Neural progenitor cell (in vitro differentiated cells): Measurements from ENCODE around the gene CNGA3. TPM values are rescaled to one million over a fixed set of nuclear protein-coding genes. Genes with fewer than 3 reads are reported as not detected.

Experiments used
- DNase-seq: peaks from one replicate; pipeline ENCODE4 v3.0.0-alpha.2; 2016; ENCODE audit warnings: low spot score
- H2AFZ ChIP-seq: fragments of 200-600 bp; sonication (generic); replicated peaks from 2 replicates; pipeline ENCODE4 v1.6.1; 2016; ENCODE audit warnings: antibody characterized with exemption
- H3F3A ChIP-seq: fragments of 200-600 bp; sonication (generic); 2 replicates; pipeline ENCODE4 v1.6.1; 2016; ENCODE audit warnings: antibody characterized with exemption, low read depth
- H3K27ac ChIP-seq: fragments of 200-600 bp; sonication (generic); 2 replicates; pipeline ENCODE4 v1.5.1; 2016; ENCODE audit warnings: mild to moderate bottlenecking
- H3K27me3 ChIP-seq: fragments of 200-600 bp; sonication (generic); 2 replicates; pipeline ENCODE4 v1.6.1; 2016; ENCODE audit warnings: mild to moderate bottlenecking, moderate library complexity
- H3K36me3 ChIP-seq: fragments of 200-600 bp; sonication (generic); 2 replicates; pipeline ENCODE4 v1.5.1; 2016
- H3K4me1 ChIP-seq: fragments of 200-600 bp; sonication (generic); 2 replicates; pipeline ENCODE4 v1.6.1; 2016; ENCODE audit warnings: mixed run types
- H3K4me2 ChIP-seq: fragments of 200-600 bp; sonication (generic); 2 replicates; pipeline ENCODE4 v1.6.1; 2016
- H3K4me3 ChIP-seq: fragments of 200-600 bp; sonication (generic); 2 replicates; pipeline ENCODE4 v1.5.1; 2016
- H3K79me2 ChIP-seq: fragments of 200-600 bp; sonication (generic); 2 replicates; pipeline ENCODE4 v1.6.1; 2016; ENCODE audit warnings: low read depth
- H3K9ac ChIP-seq: fragments of 200-600 bp; sonication (generic); 2 replicates; pipeline ENCODE4 v1.6.1; 2016
- H3K9me3 ChIP-seq: fragments of 200-600 bp; sonication (generic); 2 replicates; pipeline ENCODE4 v1.5.1; 2016; ENCODE audit warnings: low read depth
- H4K20me1 ChIP-seq: fragments of 200-600 bp; sonication (generic); 2 replicates; pipeline ENCODE4 v1.6.1; 2016; ENCODE audit warnings: low read depth
- H3K27ac Mint-ChIP-seq: 3 replicates; pipeline ENCODE4 v1.8.0; 2021; ENCODE audit warnings: mixed read lengths
- H3K27me3 Mint-ChIP-seq: 2 replicates; pipeline ENCODE4 v1.8.0; 2022; ENCODE audit warnings: low read depth, mild to moderate bottlenecking, inconsistent platforms, moderate library complexity, mixed read lengths; ENCODE audit not compliant: insufficient read depth
- H3K36me3 Mint-ChIP-seq: 3 replicates; pipeline ENCODE4 v1.8.0; 2021; ENCODE audit warnings: mixed read lengths
- H3K4me1 Mint-ChIP-seq: 3 replicates; pipeline ENCODE4 v1.8.0; 2021; ENCODE audit warnings: mixed read lengths
- H3K4me3 Mint-ChIP-seq: 3 replicates; pipeline ENCODE4 v1.8.0; 2021; ENCODE audit warnings: mild to moderate bottlenecking, moderate library complexity, mixed read lengths
- H3K9me3 Mint-ChIP-seq: 3 replicates; pipeline ENCODE4 v1.8.0; 2020; ENCODE audit warnings: mixed read lengths
- EZH2 ChIP-seq: fragments of 200-600 bp; sonication (generic); IDR thresholded peaks from 2 replicates; pipeline ENCODE4 v1.6.1; 2017; ENCODE audit warnings: antibody characterized with exemption, mild to moderate bottlenecking, moderate library complexity
- EZH2phosphoT487 ChIP-seq: fragments of 200-600 bp; sonication (generic); IDR thresholded peaks from 2 replicates; pipeline ENCODE4 v1.6.1; 2017; ENCODE audit warnings: antibody characterized with exemption
- total RNA-seq: library from RNA; depleted of rRNA; stranded (reverse); fragments of >200 nt; gene quantifications from 2 replicates; pipeline ENCODE4 v1.2.3, GENCODE V29; 2015; ENCODE audit warnings: low replicate concordance
- TF ChIP-seq, protein P1 (sequence below): fragments of 200-600 bp; sonication (generic); IDR thresholded peaks from 2 replicates; pipeline ENCODE4 v1.5.1; 2017; ENCODE audit warnings: antibody characterized with exemption, mild to moderate bottlenecking

Gene CNGA3
- total RNA-seq, 1 donor from 2014 or later, result not detected

DNA sequence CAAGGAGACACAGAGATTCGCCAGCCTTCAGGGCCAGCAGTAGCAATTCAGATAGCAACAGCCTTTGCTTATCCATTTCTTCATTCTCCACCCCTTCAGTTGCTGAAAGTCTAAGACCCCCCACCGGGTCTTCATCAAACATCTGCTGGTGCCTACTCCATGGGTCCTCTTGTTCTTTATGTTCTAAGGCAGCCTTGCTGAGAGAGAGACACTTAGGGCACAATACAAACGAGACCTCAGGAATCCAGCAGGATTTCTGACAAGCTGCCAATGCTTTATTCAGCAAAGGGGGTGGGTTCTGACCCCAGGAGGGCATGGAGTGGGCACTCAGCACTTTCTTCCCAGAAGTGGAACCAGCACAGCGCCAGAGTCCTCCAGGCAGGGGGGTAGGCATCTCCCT lies 36.2 kb upstream of the CNGA3 start:
- Mint-ChIP-seq H3K27ac (no peak overlapping the region), H3K27me3 (peaks cover 6% of the 10 kb centered on the region), H3K36me3 (no peaks in the 10 kb centered on the region), H3K4me3 (no peak overlapping the region), H3K9me3 (peaks cover 3% of the 10 kb centered on the region), H3K4me1 (peaks cover 16% of the 10 kb centered on the region)
- Histone ChIP-seq H2AFZ (no peak overlapping the region), H3K9ac (no peak overlapping the region), H3K79me2 (no peaks in the 10 kb centered on the region), H3K4me1 (peaks cover 7% of the 10 kb centered on the region), H3K4me3 (no peak overlapping the region), H3K4me2 (no peak overlapping the region), H3F3A (no peaks in the 10 kb centered on the region), H4K20me1 (no peaks in the 10 kb centered on the region), H3K36me3 (no peaks in the 10 kb centered on the region), H3K27me3 (no peaks in the 10 kb centered on the region), H3K9me3 (no peaks in the 10 kb centered on the region), H3K27ac (no peak overlapping the region)
- DNase-seq, result no peak
- no peak for TF ChIP-seq EZH2
- no peak for TF ChIP-seq EZH2phosphoT487
- TF ChIP-seq, protein P1, sequence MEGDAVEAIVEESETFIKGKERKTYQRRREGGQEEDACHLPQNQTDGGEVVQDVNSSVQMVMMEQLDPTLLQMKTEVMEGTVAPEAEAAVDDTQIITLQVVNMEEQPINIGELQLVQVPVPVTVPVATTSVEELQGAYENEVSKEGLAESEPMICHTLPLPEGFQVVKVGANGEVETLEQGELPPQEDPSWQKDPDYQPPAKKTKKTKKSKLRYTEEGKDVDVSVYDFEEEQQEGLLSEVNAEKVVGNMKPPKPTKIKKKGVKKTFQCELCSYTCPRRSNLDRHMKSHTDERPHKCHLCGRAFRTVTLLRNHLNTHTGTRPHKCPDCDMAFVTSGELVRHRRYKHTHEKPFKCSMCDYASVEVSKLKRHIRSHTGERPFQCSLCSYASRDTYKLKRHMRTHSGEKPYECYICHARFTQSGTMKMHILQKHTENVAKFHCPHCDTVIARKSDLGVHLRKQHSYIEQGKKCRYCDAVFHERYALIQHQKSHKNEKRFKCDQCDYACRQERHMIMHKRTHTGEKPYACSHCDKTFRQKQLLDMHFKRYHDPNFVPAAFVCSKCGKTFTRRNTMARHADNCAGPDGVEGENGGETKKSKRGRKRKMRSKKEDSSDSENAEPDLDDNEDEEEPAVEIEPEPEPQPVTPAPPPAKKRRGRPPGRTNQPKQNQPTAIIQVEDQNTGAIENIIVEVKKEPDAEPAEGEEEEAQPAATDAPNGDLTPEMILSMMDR, result no peak

DNA sequence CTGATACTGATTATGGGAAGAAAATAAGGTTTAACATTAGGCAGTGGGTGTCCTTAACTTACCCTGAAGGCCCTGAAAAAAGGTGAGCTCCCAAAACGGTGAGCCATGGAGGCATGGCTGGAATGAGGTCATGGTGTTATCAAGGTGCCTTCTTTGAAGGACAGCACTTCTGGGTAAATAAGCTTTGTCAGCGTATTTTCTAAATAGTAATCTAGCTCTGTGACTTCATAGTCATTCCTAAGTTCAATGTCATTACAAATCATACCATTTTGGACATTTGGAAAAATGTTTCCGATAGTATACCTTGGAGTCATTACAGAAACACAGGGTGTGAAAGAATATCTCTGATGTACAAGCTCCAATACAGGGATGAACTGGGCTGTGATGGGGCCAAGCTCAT lies 35.2 kb upstream of the CNGA3 start:
- Histone ChIP-seq H3K27ac (no peak overlapping the region), H4K20me1 (no peaks in the 10 kb centered on the region), H3K4me1 (peaks cover 7% of the 10 kb centered on the region), H3K27me3 (no peaks in the 10 kb centered on the region), H3F3A (no peaks in the 10 kb centered on the region), H3K9ac (no peak overlapping the region), H3K4me3 (no peak overlapping the region), H3K79me2 (no peaks in the 10 kb centered on the region), H3K4me2 (no peak overlapping the region), H2AFZ (no peak overlapping the region), H3K9me3 (no peaks in the 10 kb centered on the region), H3K36me3 (no peaks in the 10 kb centered on the region)
- Mint-ChIP-seq H3K4me3 (no peak overlapping the region), H3K27ac (no peak overlapping the region), H3K9me3 (peaks cover 3% of the 10 kb centered on the region), H3K27me3 (peaks cover 6% of the 10 kb centered on the region), H3K4me1 (peaks cover 16% of the 10 kb centered on the region), H3K36me3 (no peaks in the 10 kb centered on the region)
- no peak for TF ChIP-seq EZH2
- no peak for TF ChIP-seq EZH2phosphoT487
- TF ChIP-seq, protein P1, result no peak
- DNase-seq, result no peak

DNA sequence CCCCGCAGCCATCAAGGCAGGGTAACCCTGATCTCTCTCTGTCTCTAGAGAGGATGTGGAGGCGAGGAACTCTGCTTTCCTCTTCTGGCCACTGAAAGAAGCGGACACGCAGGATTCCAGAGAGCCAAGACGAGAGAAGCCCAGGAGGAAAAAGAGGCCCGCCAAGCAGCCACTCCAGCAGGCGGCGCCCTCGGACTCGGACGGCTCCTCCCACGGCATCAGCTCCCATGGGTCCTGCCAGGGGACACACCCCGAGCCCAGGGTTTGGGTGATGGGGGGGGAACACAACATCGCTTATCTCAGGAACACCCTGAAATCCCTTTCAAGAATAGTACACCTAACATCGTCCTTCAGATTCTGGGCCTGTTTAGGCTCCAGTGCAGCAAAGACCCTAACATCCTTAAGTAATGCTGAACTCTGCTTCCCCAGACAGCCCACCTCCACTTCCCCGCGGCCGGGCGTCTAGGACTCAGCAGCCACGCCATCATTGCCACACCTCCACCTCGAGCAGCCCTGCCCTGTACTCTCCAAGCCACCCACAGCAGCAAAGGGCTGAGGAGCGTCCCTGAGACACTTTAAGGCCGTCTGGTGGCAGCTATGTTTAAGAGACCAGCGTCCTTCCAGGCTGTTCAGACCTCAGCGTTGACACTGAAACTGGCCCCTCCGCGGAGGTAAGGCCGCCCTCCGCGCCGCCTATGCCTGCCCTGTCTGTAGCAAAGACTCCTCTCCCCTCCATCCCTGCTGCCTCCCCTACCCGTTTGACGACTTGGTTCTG lies 34.3 kb upstream of the CNGA3 start:
- Histone ChIP-seq H3K27me3 (no peaks in the 10 kb centered on the region), H3K4me2 (no peak overlapping the region), H3K79me2 (no peaks in the 10 kb centered on the region), H3K9ac (no peak overlapping the region), H2AFZ (no peak overlapping the region), H3K9me3 (no peaks in the 10 kb centered on the region), H3K36me3 (no peaks in the 10 kb centered on the region), H4K20me1 (no peaks in the 10 kb centered on the region), H3K27ac (no peak overlapping the region), H3K4me3 (no peak overlapping the region), H3F3A (no peaks in the 10 kb centered on the region), H3K4me1 (peaks cover 7% of the 10 kb centered on the region)
- Mint-ChIP-seq H3K9me3 (peaks cover 6% of the 10 kb centered on the region), H3K36me3 (no peaks in the 10 kb centered on the region), H3K27me3 (peaks cover 6% of the 10 kb centered on the region), H3K27ac (no peak overlapping the region), H3K4me1 (peaks cover 16% of the 10 kb centered on the region), H3K4me3 (no peak overlapping the region)
- DNase-seq, result no peak
- TF ChIP-seq EZH2phosphoT487 (no peak), EZH2 (no peak)
- TF ChIP-seq, protein P1, result no peak
